BLaER1 treated with 17β-estradiol and CSF1 and Interleukin-3, amounts not matched to agents 10 nM and 100 nM (cell line): ENCODE results near the gene MCC.

ENCODE experiments used
- H3K27ac ChIP-seq, 11 experiments: shearing (Covaris generic); formaldehyde crosslinking; 2 replicates each; pipeline ENCODE4 v1.8.1; 2022
- H3K27me3 ChIP-seq, 11 experiments: shearing (Covaris generic); formaldehyde crosslinking; 2 replicates each; pipeline ENCODE4 v1.8.1; 2022
- H3K36me3 ChIP-seq, 11 experiments: shearing (Covaris generic); formaldehyde crosslinking; 2 replicates each; pipeline ENCODE4 v1.8.1; 2022
- H3K4me1 ChIP-seq, 10 experiments: shearing (Covaris generic); formaldehyde crosslinking; 2 replicates each; pipeline ENCODE4 v1.8.1; 2022
- H3K4me2 ChIP-seq, 11 experiments: shearing (Covaris generic); formaldehyde crosslinking; 2 replicates each; pipeline ENCODE4 v1.8.1; 2022
- H3K4me3 ChIP-seq, 10 experiments: shearing (Covaris generic); formaldehyde crosslinking; 2 replicates each; pipeline ENCODE4 v1.8.1; 2022
- H3K9ac ChIP-seq, 11 experiments: shearing (Covaris generic); formaldehyde crosslinking; 2 replicates each; pipeline ENCODE4 v1.8.1; 2022
- H3K9me3 ChIP-seq, 11 experiments: shearing (Covaris generic); formaldehyde crosslinking; replicated peaks in 1 of 11; 2 replicates each; pipeline ENCODE4 v1.8.1; 2022
- H4K20me1 ChIP-seq, 11 experiments: shearing (Covaris generic); formaldehyde crosslinking; 2 replicates each; pipeline ENCODE4 v1.8.1; 2022
- Cebpa-rat ChIP-seq, 11 experiments: shearing (Covaris generic); IDR thresholded peaks; 2 replicates each; pipeline ENCODE4 v1.8.1; 2022

The MCC gene

DNA sequence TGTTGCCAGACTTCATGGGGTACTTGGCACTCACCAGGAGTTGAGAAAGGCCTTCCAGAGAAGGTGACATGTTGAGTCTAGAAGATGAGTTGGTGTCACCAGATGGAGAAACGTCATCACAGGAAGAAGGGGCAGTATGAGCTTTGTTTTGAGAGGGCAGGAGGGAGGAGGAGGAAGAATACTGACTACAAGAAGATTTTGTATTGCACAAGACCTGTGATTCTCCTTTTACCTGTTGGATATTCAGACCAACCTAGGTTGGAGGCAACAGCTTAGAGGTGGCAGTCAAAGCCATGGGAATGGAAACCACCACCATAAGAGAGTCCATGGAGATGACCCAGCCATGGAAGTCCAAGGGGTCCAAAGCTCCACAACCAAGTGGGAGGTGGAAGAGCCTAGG lies 207.7 kb downstream of the MCC start:
- 0 out of 22 replicates have a peak, but pooled peaks of 1 of the 11 experiments have one; percentile 23 for TF ChIP-seq Cebpa-rat (IDR thresholded peaks at IDR 0.05)
- H3K36me3 ChIP-seq, result no peaks in the 10 kb centered on the region
- H3K9ac ChIP-seq, result no peak overlapping the region
- H3K4me3 ChIP-seq, result no peak overlapping the region
- peak overlapping the region in 2 of 11 experiments; percentile 40 to 56; a peak in 4 of 22 replicates for H3K4me2 ChIP-seq
- peaks cover 0 to 19% (median 0%) of the 10 kb centered on the region in 10 experiments; a peak in 7 of 20 replicates for H3K4me1 ChIP-seq
- H3K27ac ChIP-seq, result no peak overlapping the region
- no peaks in the 10 kb centered on the region for H3K9me3 ChIP-seq
- no peaks in the 10 kb centered on the region for H4K20me1 ChIP-seq
- no peaks in the 10 kb centered on the region; a peak in 1 of 22 replicates for H3K27me3 ChIP-seq

DNA sequence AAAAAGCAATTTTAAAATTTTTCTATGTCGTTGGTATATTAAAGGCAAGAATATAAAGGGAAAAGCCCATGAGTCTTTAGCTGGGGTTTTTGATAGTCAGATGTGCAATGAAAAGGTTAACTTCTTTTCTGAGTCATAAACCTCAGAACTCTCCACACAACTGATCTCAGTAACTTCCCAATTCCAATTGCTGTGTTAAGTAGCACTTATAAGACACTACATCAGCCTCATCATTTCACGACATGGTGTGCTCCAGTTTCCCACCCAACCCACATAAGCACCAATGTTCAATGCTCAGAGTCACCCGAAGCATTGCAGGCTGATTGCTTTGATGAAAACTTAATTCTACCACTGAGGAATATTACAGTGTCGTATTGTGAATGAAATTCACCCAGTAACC lies 209.3 kb downstream of the MCC start:
- peak overlapping the region in 2 of 11 experiments; percentile 4 to 75; a peak in 3 of 22 replicates for H3K4me2 ChIP-seq
- no peaks in the 10 kb centered on the region for H3K9me3 ChIP-seq
- no peaks in the 10 kb centered on the region for H3K36me3 ChIP-seq
- H3K27ac ChIP-seq, result no peak overlapping the region
- H3K27me3 ChIP-seq, result no peaks in the 10 kb centered on the region; a peak in 1 of 22 replicates
- H4K20me1 ChIP-seq, result no peaks in the 10 kb centered on the region
- no peak overlapping the region for H3K9ac ChIP-seq
- H3K4me1 ChIP-seq, result peaks cover 0 to 19% (median 4%) of the 10 kb centered on the region in 10 experiments; a peak in 9 of 20 replicates
- no peak for TF ChIP-seq Cebpa-rat (IDR thresholded peaks at IDR 0.05)
- H3K4me3 ChIP-seq, result no peak overlapping the region

DNA sequence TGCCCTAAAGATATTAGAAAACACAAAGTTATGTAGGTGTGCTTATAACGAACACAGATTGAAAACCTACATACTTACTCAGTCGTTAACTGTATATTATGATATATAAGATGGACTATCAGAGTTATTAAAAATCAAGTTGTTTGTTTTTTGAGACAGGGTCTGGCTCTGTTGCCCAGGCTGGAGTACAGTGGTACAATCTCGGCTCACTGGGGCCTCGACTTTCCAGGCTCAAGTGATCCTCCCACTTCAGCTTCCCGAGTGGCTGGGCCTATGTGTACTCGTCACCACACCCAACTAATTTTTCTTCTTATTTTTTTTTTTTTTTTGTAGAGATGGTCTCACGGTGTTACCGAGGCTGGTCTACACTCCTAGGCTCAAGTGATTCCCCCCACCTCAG lies 211.8 kb downstream of the MCC start:
- Histone ChIP-seq H3K9me3 (no peaks in the 10 kb centered on the region), H3K4me2 (no peak overlapping the region), H3K4me3 (no peak overlapping the region), H3K27ac (no peak overlapping the region), H3K4me1 (peaks cover 0 to 29% (median 6%) of the 10 kb centered on the region in 10 experiments; a peak in 9 of 20 replicates), H3K36me3 (no peaks in the 10 kb centered on the region), H3K9ac (no peak overlapping the region), H4K20me1 (no peaks in the 10 kb centered on the region), H3K27me3 (peaks cover 0 to 5% (median 0%) of the 10 kb centered on the region in 11 experiments; a peak in 1 of 22 replicates)
- no peak for TF ChIP-seq Cebpa-rat (IDR thresholded peaks at IDR 0.05)

DNA sequence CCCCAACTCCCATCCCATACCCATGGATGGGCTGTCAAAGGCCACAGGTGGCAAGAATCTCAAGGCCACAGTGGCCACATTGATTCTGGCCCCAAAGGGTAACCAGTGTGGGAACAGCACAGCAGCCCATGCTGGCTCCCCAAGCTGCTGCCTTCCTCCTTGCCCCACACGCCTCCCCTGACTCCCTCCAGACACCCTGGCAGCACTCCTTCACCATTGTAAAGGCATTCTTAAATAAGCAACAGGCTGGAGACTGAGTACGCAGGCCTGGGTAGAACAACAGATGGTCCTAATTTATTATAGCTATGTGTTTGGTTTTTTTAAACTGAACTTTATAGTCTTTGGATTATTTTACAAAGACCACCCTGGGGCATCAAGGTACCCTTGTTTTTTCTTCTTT lies 212.3 kb downstream of the MCC start:
- peaks cover 0 to 26% (median 6%) of the 10 kb centered on the region in 10 experiments; a peak in 9 of 20 replicates for H3K4me1 ChIP-seq
- no peaks in the 10 kb centered on the region for H4K20me1 ChIP-seq
- H3K27ac ChIP-seq, result no peak overlapping the region
- no peaks in the 10 kb centered on the region for H3K9me3 ChIP-seq
- H3K9ac ChIP-seq, result no peak overlapping the region
- no peaks in the 10 kb centered on the region for H3K36me3 ChIP-seq
- TF ChIP-seq Cebpa-rat (IDR thresholded peaks at IDR 0.05), result no peak
- peaks cover 0 to 5% (median 0%) of the 10 kb centered on the region in 11 experiments; a peak in 1 of 22 replicates for H3K27me3 ChIP-seq
- no peak overlapping the region for H3K4me3 ChIP-seq
- H3K4me2 ChIP-seq, result no peak overlapping the region

DNA sequence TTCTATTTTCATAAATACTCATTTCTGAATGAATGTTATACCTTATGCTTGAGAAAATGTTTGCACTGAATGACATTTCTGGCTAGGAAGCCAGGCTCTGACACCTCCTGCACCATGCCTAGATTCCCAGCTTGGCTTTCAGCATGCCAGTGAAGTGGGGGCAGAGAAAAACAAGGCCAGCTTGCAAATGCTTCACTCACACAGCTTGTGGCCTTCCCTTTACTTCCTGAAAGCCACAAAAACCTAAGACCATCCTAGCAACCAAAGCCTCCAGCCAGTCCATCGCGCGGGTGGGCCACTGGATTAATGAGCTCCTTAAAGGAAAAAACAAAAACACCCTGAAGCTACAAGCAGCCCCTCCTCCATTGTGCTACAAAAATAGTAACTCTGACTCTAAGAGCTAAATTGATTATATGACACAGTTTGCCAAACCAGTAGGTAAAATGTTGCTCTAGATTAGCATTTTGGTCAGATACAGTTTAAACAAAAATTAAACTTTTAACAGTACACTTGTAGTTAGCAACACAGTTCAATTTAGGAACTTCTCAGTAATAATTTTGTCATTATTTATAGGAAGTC lies 213.3 kb downstream of the MCC start:
- no peak overlapping the region for H3K4me2 ChIP-seq
- H3K9ac ChIP-seq, result no peak overlapping the region
- no peak overlapping the region for H3K27ac ChIP-seq
- TF ChIP-seq Cebpa-rat (IDR thresholded peaks at IDR 0.05), result no peak
- H3K4me1 ChIP-seq, result peaks cover 0 to 21% (median 6%) of the 10 kb centered on the region in 10 experiments; a peak in 7 of 20 replicates
- no peaks in the 10 kb centered on the region for H3K36me3 ChIP-seq
- H4K20me1 ChIP-seq, result no peaks in the 10 kb centered on the region
- H3K27me3 ChIP-seq, result peaks cover 0 to 5% (median 0%) of the 10 kb centered on the region in 11 experiments; a peak in 1 of 22 replicates
- no peak overlapping the region for H3K4me3 ChIP-seq
- H3K9me3 ChIP-seq, result no peaks in the 10 kb centered on the region

DNA sequence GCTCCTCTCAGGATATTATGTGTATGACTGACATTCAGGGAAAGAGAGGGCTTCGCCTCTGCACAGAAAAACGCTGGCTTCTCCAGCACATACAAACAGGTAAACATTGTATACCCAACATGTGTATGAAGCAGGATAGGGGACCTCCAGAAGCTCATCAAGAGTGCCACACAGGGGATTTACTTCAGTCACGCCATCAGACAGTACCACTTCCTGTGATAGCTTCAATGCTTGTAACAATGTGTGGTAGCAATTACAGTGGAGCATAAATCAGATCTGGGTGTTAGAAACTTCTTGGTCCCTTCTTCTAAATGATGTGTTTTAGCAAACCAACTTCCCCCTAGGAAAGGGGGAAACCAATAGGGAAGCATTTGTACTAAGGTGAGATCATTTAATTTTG lies 214.3 kb downstream of the MCC start:
- Histone ChIP-seq H3K27me3 (peaks cover 0 to 8% (median 0%) of the 10 kb centered on the region in 11 experiments; a peak in 1 of 22 replicates), H3K27ac (no peak overlapping the region), H3K9ac (no peak overlapping the region), H3K4me2 (peak overlapping the region in 1 of 11 experiments; percentile 9; a peak in 2 of 22 replicates), H3K4me1 (peaks cover 0 to 16% (median 5%) of the 10 kb centered on the region in 10 experiments; a peak in 6 of 20 replicates), H4K20me1 (no peaks in the 10 kb centered on the region), H3K4me3 (no peak overlapping the region), H3K9me3 (no peaks in the 10 kb centered on the region), H3K36me3 (no peaks in the 10 kb centered on the region)
- no peak for TF ChIP-seq Cebpa-rat (IDR thresholded peaks at IDR 0.05)

DNA sequence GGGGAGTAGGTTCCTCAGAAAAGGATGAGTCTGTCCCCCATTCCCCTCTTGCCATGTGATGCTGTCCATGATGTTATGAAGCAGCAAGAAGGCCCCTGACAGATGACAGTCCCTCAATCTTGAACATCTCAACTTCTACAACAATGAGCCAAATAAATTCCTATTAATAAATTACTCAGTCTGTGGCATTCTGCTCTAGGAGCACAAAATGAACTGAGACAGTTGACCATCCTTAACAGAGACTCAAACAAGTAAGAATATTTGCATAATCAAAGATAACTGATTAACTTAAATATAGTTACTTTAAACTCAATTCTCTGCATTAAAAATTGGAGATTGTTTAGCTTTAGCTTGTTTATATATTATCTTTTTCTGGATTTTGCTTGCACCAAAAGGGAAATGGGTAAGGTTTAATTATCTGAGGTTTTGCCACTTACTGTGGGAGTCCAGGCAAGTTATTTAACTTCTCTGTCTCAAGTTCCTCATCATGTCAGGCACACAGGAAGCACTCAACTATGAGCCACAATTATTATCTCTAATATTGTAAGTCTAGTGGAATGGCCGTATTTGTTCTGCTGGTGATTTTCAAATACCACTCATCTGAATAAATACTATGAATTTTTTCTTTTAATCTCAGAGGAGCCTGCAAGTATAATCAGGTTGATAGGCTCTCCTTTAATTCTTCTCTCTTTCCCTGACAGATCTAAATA lies 216.4 kb downstream of the MCC start:
- Histone ChIP-seq H3K27ac (no peak overlapping the region), H3K36me3 (no peaks in the 10 kb centered on the region), H3K4me1 (peaks cover 0 to 10% (median 3%) of the 10 kb centered on the region in 10 experiments; a peak in 4 of 20 replicates), H3K4me3 (no peak overlapping the region), H4K20me1 (no peaks in the 10 kb centered on the region), H3K4me2 (peak overlapping the region in 1 of 11 experiments; percentile 12; a peak in 2 of 22 replicates), H3K9ac (no peak overlapping the region), H3K9me3 (no peaks in the 10 kb centered on the region), H3K27me3 (peaks cover 0 to 9% (median 0%) of the 10 kb centered on the region in 11 experiments; a peak in 1 of 22 replicates)
- TF ChIP-seq Cebpa-rat (IDR thresholded peaks at IDR 0.05), result no peak

DNA sequence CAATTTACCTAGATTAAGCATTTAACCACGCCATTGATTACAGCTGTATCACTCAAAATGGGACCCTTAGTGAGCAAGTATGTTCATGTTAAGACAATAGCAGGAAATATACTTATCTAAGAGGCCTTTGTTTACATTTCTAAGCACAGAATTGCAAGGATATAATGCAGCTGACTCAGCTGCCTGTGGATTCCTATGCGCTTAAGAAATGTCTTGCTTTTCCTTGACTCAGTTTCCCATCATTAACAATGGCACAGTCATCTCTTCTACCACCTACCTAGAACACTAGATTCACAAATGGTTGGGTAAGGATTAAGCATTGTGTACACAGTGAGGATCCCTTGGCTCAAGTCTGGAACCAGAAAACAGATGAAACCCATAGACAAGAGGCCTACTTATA lies 217.2 kb downstream of the MCC start:
- Histone ChIP-seq H3K4me3 (no peak overlapping the region), H3K4me1 (peaks cover 0 to 10% (median 3%) of the 10 kb centered on the region in 10 experiments; a peak in 4 of 20 replicates), H4K20me1 (no peaks in the 10 kb centered on the region), H3K27me3 (peaks cover 0 to 9% (median 0%) of the 10 kb centered on the region in 11 experiments; a peak in 1 of 22 replicates), H3K36me3 (no peaks in the 10 kb centered on the region), H3K9ac (no peak overlapping the region), H3K9me3 (no peaks in the 10 kb centered on the region), H3K27ac (no peak overlapping the region), H3K4me2 (no peak overlapping the region)
- no peak for TF ChIP-seq Cebpa-rat (IDR thresholded peaks at IDR 0.05)

DNA sequence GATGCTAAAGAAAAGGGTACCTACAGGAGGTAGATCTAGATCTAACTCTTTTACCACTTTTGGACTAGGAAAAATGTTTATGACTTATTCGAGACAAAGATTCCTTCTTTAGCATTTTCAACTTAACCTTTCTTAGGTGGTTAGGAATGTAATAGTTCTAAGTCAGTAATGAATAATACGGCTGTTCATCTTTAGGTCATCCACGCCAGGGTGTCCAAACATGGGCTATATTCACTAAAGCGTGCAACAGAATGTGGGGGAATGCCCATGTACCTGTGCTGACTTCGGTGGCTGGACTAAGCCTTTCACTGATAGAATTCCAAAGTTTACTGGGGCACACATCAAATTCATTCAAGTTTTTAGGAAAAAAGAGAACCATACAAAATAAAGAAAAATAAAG lies 218.2 kb downstream of the MCC start:
- TF ChIP-seq Cebpa-rat (IDR thresholded peaks at IDR 0.05), result no peak
- H4K20me1 ChIP-seq, result no peaks in the 10 kb centered on the region
- no peaks in the 10 kb centered on the region for H3K9me3 ChIP-seq
- H3K27me3 ChIP-seq, result peaks cover 0 to 9% (median 0%) of the 10 kb centered on the region in 11 experiments; a peak in 1 of 22 replicates
- H3K27ac ChIP-seq, result no peak overlapping the region
- H3K4me1 ChIP-seq, result peaks cover 0 to 10% (median 3%) of the 10 kb centered on the region in 10 experiments; a peak in 4 of 20 replicates
- H3K9ac ChIP-seq, result no peak overlapping the region
- H3K4me2 ChIP-seq, result no peak overlapping the region
- no peaks in the 10 kb centered on the region for H3K36me3 ChIP-seq
- H3K4me3 ChIP-seq, result no peak overlapping the region
